ENCODE data around the gene TIMM8B.
"Not testable (repeated sequence)": the region's sequence is repeated elsewhere in the genome, so short reads cannot be mapped to it uniquely, and the experiment has no call there.

TIMM8B gene, protein sequence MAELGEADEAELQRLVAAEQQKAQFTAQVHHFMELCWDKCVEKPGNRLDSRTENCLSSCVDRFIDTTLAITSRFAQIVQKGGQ

DNA sequence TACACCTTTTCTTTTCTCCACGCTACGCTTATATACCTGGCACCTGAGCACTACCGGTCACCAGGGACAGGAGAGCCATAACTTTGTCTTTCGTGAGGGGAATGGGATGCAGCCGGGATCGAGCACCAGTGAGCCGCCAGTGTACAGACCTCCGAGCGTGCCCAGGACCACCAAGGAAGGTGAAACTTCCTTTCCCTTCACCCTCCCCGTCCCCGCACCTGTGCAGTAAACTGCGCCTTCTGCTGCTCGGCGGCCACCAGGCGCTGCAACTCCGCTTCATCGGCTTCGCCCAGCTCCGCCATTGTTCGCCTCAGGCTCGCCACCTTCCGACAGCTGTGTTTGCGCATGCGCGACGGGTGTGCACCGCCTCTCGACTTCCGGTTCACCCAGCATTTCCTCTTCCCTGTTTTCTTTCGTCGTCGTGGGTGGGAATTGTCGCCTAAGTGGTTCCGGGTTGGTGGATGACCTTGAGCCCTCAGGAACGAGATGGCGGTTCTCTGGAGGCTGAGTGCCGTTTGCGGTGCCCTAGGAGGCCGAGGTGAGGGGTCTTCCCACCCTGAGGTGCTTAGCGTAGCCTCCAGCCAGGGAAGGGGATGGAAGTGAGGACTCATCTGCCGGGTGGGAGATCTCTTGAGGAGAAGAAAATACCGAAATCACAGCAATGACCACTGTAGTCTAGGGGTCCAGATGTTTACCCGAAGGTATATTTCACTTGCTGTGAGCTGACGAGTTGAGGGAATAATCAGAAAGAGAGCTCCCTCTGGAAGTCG is at the start of gene TIMM8B, which contains the start of gene SDHD:
Gene TIMM8B, minus strand, starts transcription at position 335 of the 770 bp plus-strand sequence. Its CDS starts 33 bp downstream, at position 302.
Gene SDHD, plus strand, starts transcription at position 452 of the 770 bp plus-strand sequence. Its CDS starts 35 bp downstream, at position 487.
- DNase-seq (ENCODE audit: low spot score), result peak; percentile 99

DNA sequence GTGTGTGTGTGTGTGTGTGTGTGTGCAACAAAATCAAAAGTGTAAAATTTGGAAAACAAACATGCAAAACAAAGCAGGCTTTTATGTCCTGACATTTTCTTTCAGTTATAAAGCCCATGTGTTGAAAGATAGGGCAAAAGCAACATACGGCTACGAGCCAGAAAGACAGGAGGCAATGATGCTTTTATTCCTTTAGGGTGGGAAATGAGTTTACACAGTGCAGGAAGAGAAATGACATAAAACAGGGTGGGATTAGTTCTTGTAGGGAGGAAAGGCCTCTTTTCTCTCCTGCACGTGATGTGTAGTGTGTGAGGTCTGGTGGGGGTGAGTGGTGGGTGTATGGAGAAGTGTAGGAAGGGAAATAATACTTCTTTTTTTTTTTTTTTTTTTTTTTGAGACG is 47.9 kb upstream of the TIMM8B start:
- no peak for DNase-seq (ENCODE audit: low spot score)

DNA sequence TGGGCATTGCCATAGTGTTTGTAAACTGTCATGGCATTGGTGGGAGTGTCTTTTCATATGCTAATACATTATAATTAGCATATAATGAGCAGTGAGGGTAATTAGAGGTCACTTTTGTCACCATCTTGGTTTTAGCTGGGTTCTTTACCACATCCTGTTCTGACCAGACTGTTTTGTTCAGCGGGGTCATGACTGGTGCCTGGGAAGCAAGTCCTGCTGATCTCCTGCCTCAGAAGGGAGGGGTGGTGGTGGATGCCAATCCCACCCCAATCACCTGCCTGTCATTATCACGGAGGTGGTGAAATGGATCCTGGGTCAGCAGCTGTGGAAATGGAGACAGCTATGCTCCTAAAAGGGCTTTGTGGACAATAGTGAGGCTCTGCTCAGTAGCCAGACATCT is 46.2 kb upstream of the TIMM8B start:
- no peak for DNase-seq (ENCODE audit: low spot score)

GRCh38 chr11:112129656-112130055 is 43.1 kb upstream of the TIMM8B start:
- no peak for DNase-seq (ENCODE audit: low spot score)

GRCh38 chr11:112128483-112129121 is 42.0 kb upstream of the TIMM8B start:
- DNase-seq (ENCODE audit: low spot score), result no peak

DNA sequence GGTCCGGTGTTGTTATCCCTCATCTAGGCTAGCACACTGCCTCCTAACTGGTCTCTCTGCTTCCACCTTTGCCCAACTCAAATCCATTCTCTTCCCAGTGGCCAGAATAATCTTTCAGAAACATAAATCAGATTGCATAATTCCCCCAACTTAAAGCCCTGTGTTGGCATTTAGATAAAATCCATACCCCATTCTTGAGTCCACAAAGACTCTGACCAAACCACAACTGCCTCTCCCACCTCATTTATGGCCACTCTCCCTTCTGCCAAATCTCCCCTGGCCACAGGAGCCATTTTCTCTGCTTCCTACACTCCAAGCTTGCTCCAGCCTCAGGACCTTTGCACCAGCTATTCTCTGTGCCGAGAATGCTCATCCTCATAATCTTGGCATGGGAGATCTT is 40.5 kb upstream of the TIMM8B start:
- DNase-seq (ENCODE audit: low spot score), result no peak

DNA sequence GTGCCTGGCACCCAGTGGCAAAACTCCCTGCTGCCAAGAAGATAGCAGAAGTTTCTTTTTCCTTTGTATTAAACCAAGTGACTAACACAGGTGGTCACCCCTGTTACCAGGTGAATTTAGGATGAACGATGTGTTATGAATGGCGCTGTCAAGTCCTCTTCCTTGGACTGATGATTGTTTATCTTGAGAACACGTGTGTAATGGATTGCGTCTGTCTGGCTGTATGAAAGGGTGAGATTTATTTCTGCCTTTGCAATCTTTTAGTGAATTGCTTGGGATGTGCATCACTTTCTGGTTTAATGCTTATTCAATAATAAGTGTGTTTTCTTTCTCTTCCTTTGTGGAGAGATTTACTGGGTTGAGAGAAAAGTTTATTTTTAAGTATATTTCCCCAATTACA is 36.6 kb upstream of the TIMM8B start:
- no peak for DNase-seq (ENCODE audit: low spot score)

GRCh38 chr11:112121981-112122615 is 35.5 kb upstream of the TIMM8B start:
- DNase-seq (ENCODE audit: low spot score), result no peak

DNA sequence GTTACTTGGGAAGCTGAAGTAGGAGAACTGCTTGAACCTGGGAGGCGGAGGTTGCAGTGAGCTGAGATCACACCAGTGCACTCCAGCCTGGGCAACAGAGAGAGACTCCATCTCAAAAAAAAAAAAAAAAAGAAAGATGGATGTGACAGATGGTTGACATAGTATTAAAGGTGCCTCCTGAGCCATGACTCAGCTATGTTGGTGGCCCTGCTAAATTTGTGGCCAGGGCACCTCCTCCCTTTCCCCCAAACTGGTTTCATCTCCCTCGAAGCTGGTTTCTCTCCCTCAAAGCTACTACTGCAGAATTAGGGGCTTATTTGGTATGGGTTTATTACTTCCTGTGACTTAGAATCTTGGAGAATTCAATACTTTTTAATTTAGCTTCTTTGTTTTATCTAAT is 31.6 kb upstream of the TIMM8B start:
- DNase-seq (ENCODE audit: low spot score), result no peak

- DNase-seq (ENCODE audit: low spot score), result no peak
These were observed 28.8 kb upstream of the TIMM8B start for GRCh38 chr11:112115386-112115785.

GRCh38 chr11:112114460-112114859 is 27.9 kb upstream of the TIMM8B start:
- no peak for DNase-seq (ENCODE audit: low spot score)

- DNase-seq (ENCODE audit: low spot score), result peak; percentile 60
These were observed 27.2 kb upstream of the TIMM8B start for GRCh38 chr11:112113539-112114457.

GRCh38 chr11:112106070-112106469 is 19.5 kb upstream of the TIMM8B start:
- no peak for DNase-seq (ENCODE audit: low spot score)

GRCh38 chr11:112103446-112103845 is 16.9 kb upstream of the TIMM8B start:
- no peak for DNase-seq (ENCODE audit: low spot score)

- DNase-seq (ENCODE audit: low spot score), result no peak
These were observed 13.9 kb upstream of the TIMM8B start for GRCh38 chr11:112100462-112100861.

- no peak for DNase-seq (ENCODE audit: low spot score)
These were observed 11.4 kb upstream of the TIMM8B start for GRCh38 chr11:112097734-112098528.

DNA sequence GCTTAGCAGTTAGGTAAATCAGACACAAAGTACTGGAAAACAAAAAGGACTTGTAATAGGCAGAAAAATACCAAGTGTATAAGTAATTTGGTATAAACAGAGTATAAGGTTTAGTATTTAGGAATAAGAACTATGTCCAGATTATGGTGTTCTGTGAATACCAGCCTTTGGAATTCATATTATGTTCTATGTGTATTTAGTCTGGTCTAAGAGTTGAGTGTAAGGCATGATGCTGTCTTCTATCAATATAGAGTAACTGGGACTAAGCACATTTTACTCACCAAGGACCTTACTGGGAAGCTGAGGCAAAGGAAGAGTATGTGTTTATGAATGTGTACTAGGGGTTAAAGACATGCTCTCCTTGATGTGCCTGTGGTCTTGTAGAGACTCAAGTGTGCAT is 9.6 kb upstream of the TIMM8B start:
- DNase-seq (ENCODE audit: low spot score), result no peak

- DNase-seq (ENCODE audit: low spot score), result not testable (repeated sequence)
These were observed 8.7 kb upstream of the TIMM8B start for GRCh38 chr11:112095302-112095701.

- DNase-seq (ENCODE audit: low spot score), result no peak
These were observed 656 bp upstream of the TIMM8B start for GRCh38 chr11:112087212-112087611.

- no peak for DNase-seq (ENCODE audit: low spot score)
These were observed 634 bp downstream of the TIMM8B start for GRCh38 chr11:112085822-112086421.
